Activated CD8-positive, alpha-beta memory T cell treated with anti-CD3 and anti-CD28 coated beads, Interleukin-2, amount 50 U/mL, for 1 hour (primary cell): Measurements from ENCODE around the gene RBFOX1.

ENCODE experiments used
- DNase-seq: peaks from one replicate; pipeline ENCODE4 v3.0.0-alpha.2; 2020; ENCODE audit errors: extremely low read depth

Gene RBFOX1

GRCh38 chr16:7521834-7522233, 189.2 kb downstream of the RBFOX1 start:
- DNase-seq, result no peak

- no peak for DNase-seq
Observed at GRCh38 chr16:7524419-7524818, 191.8 kb downstream of the RBFOX1 start.

GRCh38 chr16:7526736-7527135, 194.1 kb downstream of the RBFOX1 start:
- no peak for DNase-seq

GRCh38 chr16:7532534-7532933, 199.9 kb downstream of the RBFOX1 start:
- no peak for DNase-seq

- no peak for DNase-seq
Observed at GRCh38 chr16:7534749-7535148, 202.1 kb downstream of the RBFOX1 start.

GRCh38 chr16:7541026-7541425, 208.4 kb downstream of the RBFOX1 start:
- DNase-seq, result no peak

GRCh38 chr16:7545251-7545650, 212.6 kb downstream of the RBFOX1 start:
- DNase-seq, result no peak

- DNase-seq, result no peak
Observed at GRCh38 chr16:7546948-7547347, 214.3 kb downstream of the RBFOX1 start.

- no peak for DNase-seq
Observed at GRCh38 chr16:7547736-7548135, 215.1 kb downstream of the RBFOX1 start.

GRCh38 chr16:7548796-7549318, 216.2 kb downstream of the RBFOX1 start:
- DNase-seq, result no peak

- DNase-seq, result no peak
Observed at GRCh38 chr16:7550096-7550495, 217.5 kb downstream of the RBFOX1 start.

GRCh38 chr16:7555459-7555858, 222.8 kb downstream of the RBFOX1 start:
- no peak for DNase-seq

GRCh38 chr16:7561908-7562405, 229.3 kb downstream of the RBFOX1 start:
- no peak for DNase-seq

- no peak for DNase-seq
Observed at GRCh38 chr16:7566360-7566759, 233.7 kb downstream of the RBFOX1 start.

GRCh38 chr16:7571366-7571765, 238.7 kb downstream of the RBFOX1 start:
- no peak for DNase-seq

GRCh38 chr16:7577588-7577987, 244.9 kb downstream of the RBFOX1 start:
- no peak for DNase-seq

- DNase-seq, result no peak
Observed at GRCh38 chr16:7579454-7579853, 246.8 kb downstream of the RBFOX1 start.

GRCh38 chr16:7581175-7581574, 248.5 kb downstream of the RBFOX1 start:
- DNase-seq, result no peak

GRCh38 chr16:7583396-7583795, 250.8 kb downstream of the RBFOX1 start:
- DNase-seq, result no peak

- no peak for DNase-seq
Observed at GRCh38 chr16:7584561-7584960, 251.9 kb downstream of the RBFOX1 start.

- DNase-seq, result no peak
Observed at GRCh38 chr16:7585705-7586104, 253.1 kb downstream of the RBFOX1 start.

GRCh38 chr16:7590934-7591333, 258.3 kb downstream of the RBFOX1 start:
- no peak for DNase-seq

GRCh38 chr16:7596308-7596707, 263.7 kb downstream of the RBFOX1 start:
- no peak for DNase-seq

GRCh38 chr16:7597677-7598076, 265.0 kb downstream of the RBFOX1 start:
- DNase-seq, result no peak
